Heart right ventricle (tissue), 16 donors: ENCODE measurements around the gene S100A10. TPM values are rescaled to one million over a fixed set of nuclear protein-coding genes. Genes with fewer than 3 reads are reported as not detected.

Source experiments
- ATAC-seq, 8 donors: fragments of 200-7000 bp; cut with Tn5 transposase; one replicate each; pipeline ENCODE4 v1.9.1; 2020; ENCODE audit warnings: mild to moderate bottlenecking in 8 of 8, moderate library complexity in 8 of 8, moderate number of reproducible peaks in 1 of 8
- DNase-seq, 2 donors: peaks; one replicate each; pipeline ENCODE4 v3.0.0-alpha.2; 2020
- H3K27ac ChIP-seq, 10 donors: fragments of 200-600 bp; sonication (generic) in 2 of 10; one replicate each; pipeline versions ENCODE4 v1.5.0 to v1.8.0; 2020 to 2022; ENCODE audit warnings: mild to moderate bottlenecking in 3 of 10
- H3K27me3 ChIP-seq, 7 donors: fragments of 200-600 bp; one replicate each; pipeline ENCODE4 v1.8.0; 2021 to 2022; ENCODE audit warnings: mild to moderate bottlenecking in 2 of 7
- H3K36me3 ChIP-seq, 9 donors: fragments of 200-600 bp; sonication (generic) in 1 of 9; one replicate each; pipeline versions ENCODE4 v1.5.0 to v1.8.0; 2020 to 2022; ENCODE audit warnings: mild to moderate bottlenecking in 2 of 9
- H3K4me1 ChIP-seq, 9 donors: fragments of 200-600 bp; sonication (generic) in 1 of 9; one replicate each; pipeline versions ENCODE4 v1.5.0 to v1.8.0; 2020 to 2022; ENCODE audit warnings: mild to moderate bottlenecking in 4 of 9
- H3K4me3 ChIP-seq, 10 donors: fragments of 200-600 bp; sonication (generic) in 2 of 10; one replicate each; pipeline versions ENCODE4 v1.5.0 to v1.8.0; 2020 to 2022; ENCODE audit warnings: mild to moderate bottlenecking in 7 of 10, moderate library complexity in 2 of 10
- H3K9me3 ChIP-seq, 11 donors: fragments of 200-600 bp in 10 of 11; sonication (generic) in 2 of 11; one replicate each; pipeline versions ENCODE4 v1.5.0 to v1.8.0; 2013 to 2022; ENCODE audit warnings: mild to moderate bottlenecking in 2 of 11, control low read depth in 1 of 11, moderate library complexity in 1 of 11
- WGBS, 2 donors: extraction: QIAGEN DNeasy Blood & Tissue Kit; methylation state at CpG; one replicate each; pipeline ENCODE4 v1.1.7; 2013; ENCODE audit warnings: inconsistent platforms in 1 of 2; 5-methylcytosine and 5-hydroxymethylcytosine counted together
- intact Hi-C, 10 donors: fragments of 100-400 bp; cut with DNase I; formaldehyde crosslinking; loops; one replicate each; pipeline versions ENCODE4 v1.11.1 to v1.14.2; 2022
- polyA plus RNA-seq, 2 donors: library from polyadenylated mRNA; stranded (reverse); fragments of 200-250 nt; gene quantifications; one replicate each; pipeline ENCODE4 v1.2.3, GENCODE V29; 2013
- total RNA-seq, 10 donors: library from RNA; stranded (reverse); fragmentation: NEBNext Ultra II Directional in 3 of 10; extraction: Animal tissue kit (Norgen Biotek cat#: 25700) in 3 of 10; gene quantifications; one replicate each; pipeline versions ENCODE4 v1.2.1 to v1.2.4, GENCODE V29; 2021 to 2023
- TF ChIP-seq, protein P1 (sequence below), 9 donors: fragments of 200-600 bp; sonication (generic) in 2 of 9; IDR thresholded peaks; one replicate each; pipeline versions ENCODE4 v1.5.0 to v1.8.0; 2021 to 2022; ENCODE audit warnings: antibody characterized with exemption in 9 of 9, mild to moderate bottlenecking in 5 of 9, moderate library complexity in 1 of 9
- donor health status: Arrhythmogenic right ventricular cardiomyopathy.
- donor health status: ischemic (EF 13 %, LVEDD 7.1; RV severe dilation, severe dysfunction).
- donor health status: healthy with polysubstance abuse.
- donor health status: DM: no; HTN: yes; CAD: no.
- donor health status: DM: no; HTN: no; CAD: no.
- donor health status: ischemic (EF 25% LVEDD 6.9; RV normal size, moderate dysfunction).
- donor health status: ischemic (EF 25% LVEDD 5.7; RV mildly dilated, moderate dysfunction).
- donor health status: healthy.
- donor health status: DM: yes; HTN: yes; CAD: no.
- donor health status: Ischemic cardiomyopathy.
- donor health status: ischemic (EF 35%, LVEDD 5.7; RV mildly dilated, moderate dysfunction).
- donor health status: nonischemic (EF 11% LVEDD 7.7; RV severe dilation, severe dysfunction).
- donor health status: DM: yes; HTN: yes; CAD: no.
- donor health status: PGD.
- donor health status: ischemic (EF 29% LVEDD 5.4; RV normal size, mild dysfunction).
- donor health status: nonischemic (EF 23%, LVEDD 6.1; RV moderate dilation, normal function).

Gene S100A10
- total and polyA plus RNA-seq, 12 donors, result 71.3 to 519 (median 245) TPM

DNA sequence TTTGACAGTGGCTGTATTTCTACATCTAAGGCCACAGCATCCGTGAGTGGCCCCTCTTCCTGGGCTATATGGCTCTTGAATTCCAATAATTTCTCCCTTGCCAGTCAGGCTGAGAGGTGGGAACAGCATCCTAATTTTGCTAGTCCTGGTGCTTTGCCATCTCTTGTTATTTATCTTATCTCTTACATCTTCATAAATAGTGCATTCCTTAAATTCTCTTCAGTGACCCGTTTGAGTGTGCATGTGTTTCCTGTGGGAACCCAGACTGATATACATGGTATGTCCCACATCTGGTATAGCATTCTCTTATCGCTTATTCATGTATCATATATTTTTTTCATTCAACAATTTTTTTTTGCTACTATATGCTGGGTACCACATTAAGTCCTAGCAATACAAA, 33.2 kb upstream of the S100A10 start:
- no peak overlapping the region for H3K27ac ChIP-seq
- peaks cover 0 to 23% (median 0%) of the 10 kb centered on the region in 9 donors for H3K4me1 ChIP-seq
- H3K9me3 ChIP-seq, result no peaks in the 10 kb centered on the region
- no peaks in the 10 kb centered on the region for H3K27me3 ChIP-seq
- WGBS, 2 donors, result 41 to 45% methylated on average over 3 of the region's 3 CpGs
- DNase-seq (no peak), ATAC-seq (no peak)
- intact Hi-C loops, result no loop called here
- no peak overlapping the region for H3K4me3 ChIP-seq
- H3K36me3 ChIP-seq, result peaks cover 0 to 22% (median 0%) of the 10 kb centered on the region in 9 donors
- TF ChIP-seq, protein P1, sequence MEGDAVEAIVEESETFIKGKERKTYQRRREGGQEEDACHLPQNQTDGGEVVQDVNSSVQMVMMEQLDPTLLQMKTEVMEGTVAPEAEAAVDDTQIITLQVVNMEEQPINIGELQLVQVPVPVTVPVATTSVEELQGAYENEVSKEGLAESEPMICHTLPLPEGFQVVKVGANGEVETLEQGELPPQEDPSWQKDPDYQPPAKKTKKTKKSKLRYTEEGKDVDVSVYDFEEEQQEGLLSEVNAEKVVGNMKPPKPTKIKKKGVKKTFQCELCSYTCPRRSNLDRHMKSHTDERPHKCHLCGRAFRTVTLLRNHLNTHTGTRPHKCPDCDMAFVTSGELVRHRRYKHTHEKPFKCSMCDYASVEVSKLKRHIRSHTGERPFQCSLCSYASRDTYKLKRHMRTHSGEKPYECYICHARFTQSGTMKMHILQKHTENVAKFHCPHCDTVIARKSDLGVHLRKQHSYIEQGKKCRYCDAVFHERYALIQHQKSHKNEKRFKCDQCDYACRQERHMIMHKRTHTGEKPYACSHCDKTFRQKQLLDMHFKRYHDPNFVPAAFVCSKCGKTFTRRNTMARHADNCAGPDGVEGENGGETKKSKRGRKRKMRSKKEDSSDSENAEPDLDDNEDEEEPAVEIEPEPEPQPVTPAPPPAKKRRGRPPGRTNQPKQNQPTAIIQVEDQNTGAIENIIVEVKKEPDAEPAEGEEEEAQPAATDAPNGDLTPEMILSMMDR (IDR thresholded peaks at IDR 0.05), result no peak

DNA sequence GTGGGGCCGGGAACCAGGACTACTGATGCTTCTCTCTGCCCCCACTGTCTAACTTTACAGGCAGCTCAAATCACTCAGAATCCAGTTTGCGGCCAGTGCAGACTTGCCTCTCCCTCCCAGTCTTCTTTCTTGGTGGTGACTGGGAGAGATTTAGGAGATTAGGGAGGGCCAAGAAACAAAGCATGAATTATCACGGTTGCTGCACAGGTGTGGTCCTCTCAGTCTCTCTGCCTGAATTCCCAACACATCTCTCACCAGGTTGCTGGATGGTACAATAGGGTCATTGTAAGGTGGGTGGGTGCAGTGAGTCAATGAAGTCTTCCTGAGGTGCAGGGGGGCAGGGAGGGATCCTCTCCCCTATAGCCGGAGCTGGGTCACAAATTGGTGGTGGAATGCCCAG, 30.6 kb upstream of the S100A10 start:
- no peaks in the 10 kb centered on the region for H3K9me3 ChIP-seq
- no peak for ATAC-seq
- no peak overlapping the region for H3K27ac ChIP-seq
- WGBS, 2 donors, result 81 to 86% methylated on average over 4 of the region's 4 CpGs
- H3K4me3 ChIP-seq, result no peak overlapping the region
- TF ChIP-seq, protein P1 (IDR thresholded peaks at IDR 0.05), result no peak
- no peaks in the 10 kb centered on the region for H3K4me1 ChIP-seq
- no peak for DNase-seq
- intact Hi-C loops, result no loop called here
- H3K27me3 ChIP-seq, result peaks cover 0 to 7% (median 0%) of the 10 kb centered on the region in 7 donors
- H3K36me3 ChIP-seq, result no peaks in the 10 kb centered on the region

DNA sequence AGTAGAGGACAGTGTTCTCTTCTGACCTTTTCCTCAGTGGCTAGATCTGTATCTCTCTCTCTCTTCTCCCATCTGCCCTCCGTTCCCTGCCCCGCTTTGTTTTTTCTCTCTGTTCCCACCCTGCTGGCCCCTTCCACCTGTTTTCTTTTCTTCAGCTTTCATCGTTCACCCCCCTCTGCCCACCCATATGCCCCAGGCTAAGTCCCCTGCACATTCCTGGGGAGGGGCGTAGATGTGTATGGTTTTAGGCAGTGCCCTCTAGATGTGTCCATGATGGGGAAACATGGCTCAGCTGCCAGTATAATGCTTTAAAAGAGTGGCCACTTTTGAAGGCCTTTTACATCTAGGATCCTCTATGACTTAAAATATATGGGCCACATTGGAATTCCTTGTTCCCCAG, 29.6 kb upstream of the S100A10 start:
- DNase-seq, result no peak
- no peak for ATAC-seq
- intact Hi-C loops, result no loop called here
- H3K36me3 ChIP-seq, result no peaks in the 10 kb centered on the region
- TF ChIP-seq, protein P1 (IDR thresholded peaks at IDR 0.05), result no peak
- H3K9me3 ChIP-seq, result no peaks in the 10 kb centered on the region
- no peak overlapping the region for H3K4me3 ChIP-seq
- H3K4me1 ChIP-seq, result no peaks in the 10 kb centered on the region
- H3K27me3 ChIP-seq, result peaks cover 0 to 7% (median 0%) of the 10 kb centered on the region in 7 donors
- no peak overlapping the region for H3K27ac ChIP-seq
- 93 to 98% methylated on average over 4 of the region's 4 CpGs for WGBS, 2 donors

DNA sequence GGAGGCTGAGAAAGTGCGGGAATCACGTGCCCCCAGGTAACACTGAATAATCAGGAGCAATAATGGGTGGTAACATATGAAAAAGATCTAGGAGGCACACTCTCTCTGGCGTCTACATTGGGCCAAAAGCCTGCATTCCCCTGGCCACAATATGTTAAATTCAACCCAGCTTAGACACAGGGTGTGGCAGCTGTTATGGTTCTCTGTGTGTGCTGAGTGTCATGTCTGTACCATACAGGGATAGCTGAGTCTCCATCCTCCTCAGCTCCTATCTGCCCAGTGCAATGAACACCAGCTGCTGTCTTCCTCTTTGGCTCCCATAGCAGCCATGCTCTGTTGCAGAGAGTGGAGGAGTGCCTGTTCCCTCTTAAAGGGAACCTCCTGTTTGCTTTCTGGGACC, 28.8 kb upstream of the S100A10 start:
- TF ChIP-seq, protein P1 (IDR thresholded peaks at IDR 0.05), result no peak
- WGBS, 2 donors, result 75 to 77% methylated on average over 3 of the region's 3 CpGs
- ATAC-seq (no peak), DNase-seq (no peak)
- intact Hi-C loops, result no loop called here
- no peak overlapping the region for H3K27ac ChIP-seq
- H3K4me1 ChIP-seq, result no peaks in the 10 kb centered on the region
- no peaks in the 10 kb centered on the region for H3K36me3 ChIP-seq
- H3K27me3 ChIP-seq, result peaks cover 0 to 7% (median 0%) of the 10 kb centered on the region in 7 donors
- H3K4me3 ChIP-seq, result no peak overlapping the region
- H3K9me3 ChIP-seq, result no peaks in the 10 kb centered on the region
